H1 (cell line): ENCODE data around the gene IL1RAPL1. TPM values are rescaled to one million over a fixed set of nuclear protein-coding genes. Genes with fewer than 3 reads are reported as not detected.

Experiments
- CTCF ChIA-PET: fragments of 300-600 bp; sonication (Branson Sonifier 250); formaldehyde crosslinking; loops from one replicate; lab custom pipeline; 2021; ENCODE audit not compliant: partially characterized antibody; lab: Charles Lee
- POLR2A ChIA-PET: fragments of 300-600 bp; sonication (Branson Sonifier 250); formaldehyde crosslinking; loops from one replicate; lab custom pipeline; 2021; ENCODE audit warnings: inconsistent platforms; ENCODE audit not compliant: partially characterized antibody; lab: Charles Lee
- DNase-seq, 2 experiments: peaks; one replicate each; pipeline versions ENCODE4 v3.0.0 to v3.0.0-alpha.2; 2010 to 2022; ENCODE audit warnings: low spot score in 2 of 2, low read depth in 1 of 2, mixed read lengths in 1 of 2
- FAIRE-seq: peaks from 2 replicates; lab custom pipeline; 2011; peaks lifted over from hg19 to GRCh38; lab: Jason Lieb, UNC
- H2AFZ ChIP-seq: 2 replicates; pipeline ENCODE4 v1.8.1; 2012; ENCODE audit warnings: low read length, inconsistent platforms
- H2AK5ac ChIP-seq: 2 replicates; pipeline ENCODE4 v1.6.1; 2013; ENCODE audit warnings: low read depth, low read length
- H2BK120ac ChIP-seq: replicated peaks from 2 replicates; pipeline ENCODE3; 2013; ENCODE audit warnings: low read depth, low read length, inconsistent platforms
- H2BK12ac ChIP-seq: 2 replicates; pipeline ENCODE4 v1.6.1; 2013; ENCODE audit warnings: low read depth, low read length
- H2BK15ac ChIP-seq: 2 replicates; pipeline ENCODE4 v1.6.1; 2013; ENCODE audit warnings: low read length
- H2BK20ac ChIP-seq: 2 replicates; pipeline ENCODE4 v1.6.1; 2013; ENCODE audit warnings: low read length
- H2BK5ac ChIP-seq: 2 replicates; pipeline ENCODE4 v1.6.1; 2013; ENCODE audit warnings: low read depth, low read length
- H3K14ac ChIP-seq: 2 replicates; pipeline ENCODE4 v1.6.1; 2013; ENCODE audit warnings: inconsistent platforms; ENCODE audit not compliant: insufficient read length
- H3K18ac ChIP-seq: 2 replicates; pipeline ENCODE4 v1.6.1; 2013; ENCODE audit warnings: low read length; ENCODE audit errors: extremely low read depth
- H3K23ac ChIP-seq: 2 replicates; pipeline ENCODE4 v1.6.1; 2013; ENCODE audit warnings: inconsistent platforms; ENCODE audit not compliant: insufficient read length
- H3K23me2 ChIP-seq: 2 replicates; pipeline ENCODE4 v1.6.1; 2013; ENCODE audit warnings: low read depth, low read length
- H3K27ac ChIP-seq: 2 replicates; pipeline ENCODE4 v1.6.1; 2011; ENCODE audit warnings: low read depth, low read length, inconsistent platforms
- H3K27me3 ChIP-seq, 4 experiments: replicated peaks in 1 of 4; 1 replicate in 1 of 4; 2 replicates in 3 of 4; pipeline versions ENCODE4 v1.6.1 to v1.8.1; 2011 to 2013; ENCODE audit warnings: low read length in 3 of 4, mild to moderate bottlenecking in 3 of 4, inconsistent platforms in 2 of 4, mixed read lengths in 2 of 4, moderate library complexity in 1 of 4; ENCODE audit not compliant: control insufficient read depth in 3 of 4, insufficient read depth in 3 of 4; ENCODE audit errors: extremely low read depth in 1 of 4
- H3K36me3 ChIP-seq, 4 experiments: 2 replicates each; pipeline versions ENCODE4 v1.6.1 to v1.8.1; 2011 to 2013; ENCODE audit warnings: mild to moderate bottlenecking in 4 of 4, low read length in 3 of 4, moderate library complexity in 2 of 4, control low read depth in 1 of 4, inconsistent platforms in 1 of 4; ENCODE audit not compliant: insufficient read depth in 4 of 4, control insufficient read depth in 2 of 4
- H3K4ac ChIP-seq: replicated peaks from 2 replicates; pipeline ENCODE3; 2013; ENCODE audit warnings: low read length, low read depth, mixed read lengths, inconsistent platforms; ENCODE audit not compliant: insufficient read length
- H3K4me1 ChIP-seq, 4 experiments: replicated peaks in 1 of 4; 1 replicate in 1 of 4; 2 replicates in 3 of 4; pipeline versions ENCODE4 v1.6.1 to v1.8.1; 2011 to 2013; ENCODE audit warnings: low read length in 3 of 4, inconsistent platforms in 2 of 4, mixed read lengths in 1 of 4; ENCODE audit not compliant: insufficient read depth in 4 of 4, control insufficient read depth in 3 of 4
- H3K4me2 ChIP-seq, 2 experiments: 2 replicates each; pipeline versions ENCODE4 v1.6.1 to v1.8.1; 2011 to 2013; ENCODE audit warnings: low read depth in 2 of 2, low read length in 2 of 2, control low read depth in 1 of 2, inconsistent platforms in 1 of 2, mild to moderate bottlenecking in 1 of 2; ENCODE audit not compliant: insufficient read depth in 1 of 2
- H3K4me3 ChIP-seq, 4 experiments: fragments of 200-600, 300-600 bp in 1 of 4; sonication (generic), shearing (Covaris generic), sonication (Bioruptor Twin) in 1 of 4; 2 replicates each; pipeline versions ENCODE4 v1.5.1 to v1.8.1; 2011 to 2016; ENCODE audit warnings: low read length in 4 of 4, low read depth in 3 of 4, control low read depth in 2 of 4, inconsistent platforms in 2 of 4, mild to moderate bottlenecking in 2 of 4, mixed read lengths in 1 of 4, moderate library complexity in 1 of 4; ENCODE audit not compliant: insufficient read depth in 2 of 4; ENCODE audit errors: extremely low read depth in 1 of 4
- H3K56ac ChIP-seq: replicated peaks from 2 replicates; pipeline ENCODE3; 2013; ENCODE audit warnings: low read depth, mild to moderate bottlenecking, mixed read lengths, low read length, inconsistent platforms; ENCODE audit not compliant: insufficient read length
- H3K79me1 ChIP-seq: 2 replicates; pipeline ENCODE4 v1.6.1; 2013; ENCODE audit warnings: low read depth, low read length, control low read depth
- H3K79me2 ChIP-seq, 2 experiments: 2 replicates each; pipeline versions ENCODE4 v1.6.1 to v1.8.1; 2012 to 2013; ENCODE audit warnings: low read length in 2 of 2, mild to moderate bottlenecking in 2 of 2, inconsistent platforms in 1 of 2; ENCODE audit not compliant: insufficient read depth in 2 of 2, control insufficient read depth in 1 of 2
- H3K9ac ChIP-seq, 4 experiments: replicated peaks in 1 of 4; 1 replicate in 1 of 4; 2 replicates in 3 of 4; pipeline versions ENCODE4 v1.6.1 to v1.8.1; 2011 to 2013; ENCODE audit warnings: low read depth in 3 of 4, low read length in 3 of 4, control low read depth in 2 of 4, mild to moderate bottlenecking in 2 of 4, moderate library complexity in 2 of 4, inconsistent platforms in 1 of 4; ENCODE audit errors: extremely low read depth in 1 of 4
- H3K9me3 ChIP-seq, 2 experiments: 2 replicates each; pipeline versions ENCODE4 v1.6.1 to v1.8.1; 2012 to 2013; ENCODE audit warnings: mild to moderate bottlenecking in 2 of 2, moderate library complexity in 2 of 2, control low read depth in 1 of 2, inconsistent platforms in 1 of 2, low read depth in 1 of 2, low read length in 1 of 2, mixed read lengths in 1 of 2; ENCODE audit not compliant: insufficient read depth in 2 of 2
- H4K20me1 ChIP-seq, 2 experiments: replicated peaks in 1 of 2; 2 replicates each; pipeline versions ENCODE3 to v1.8.1; 2011 to 2013; ENCODE audit warnings: inconsistent platforms in 2 of 2, low read length in 2 of 2, mild to moderate bottlenecking in 1 of 2; ENCODE audit not compliant: insufficient read depth in 2 of 2, control insufficient read depth in 1 of 2
- H4K5ac ChIP-seq: 2 replicates; pipeline ENCODE4 v1.6.1; 2013; ENCODE audit warnings: low read length, low read depth, mixed read lengths, inconsistent platforms; ENCODE audit not compliant: insufficient read length
- H4K8ac ChIP-seq: 2 replicates; pipeline ENCODE4 v1.8.0; 2013; ENCODE audit warnings: mild to moderate bottlenecking, moderate library complexity, low read length, inconsistent platforms; ENCODE audit not compliant: insufficient read depth; ENCODE audit errors: extremely low read depth
- H4K91ac ChIP-seq: replicated peaks from 2 replicates; pipeline ENCODE3; 2013; ENCODE audit warnings: low read length, mixed read lengths, inconsistent platforms; ENCODE audit not compliant: insufficient read length
- CBX5 ChIP-seq: fragments of 300-800, 300-1000 bp; sonication (generic); IDR thresholded peaks from 2 replicates; pipeline ENCODE4 v1.7.1; 2016; ENCODE audit warnings: antibody characterized with exemption, low read length, low read depth
- GABPA ChIP-seq: IDR thresholded peaks from 2 replicates; pipeline ENCODE4 v1.6.1; 2011; ENCODE audit warnings: mild to moderate bottlenecking, low read length, moderate library complexity, borderline replicate concordance; ENCODE audit not compliant: insufficient read depth
- GTF2F1 ChIP-seq: IDR thresholded peaks from 2 replicates; pipeline ENCODE4 v1.6.1; 2012; ENCODE audit warnings: low read depth, low read length, improper control_type of control experiment, borderline replicate concordance
- KDM4A ChIP-seq: IDR thresholded peaks from one replicate; pipeline ENCODE4 v1.7.1; 2012; ENCODE audit warnings: low read depth, mild to moderate bottlenecking, moderate library complexity, low read length, inconsistent platforms; ENCODE audit not compliant: severe bottlenecking
- RAD21 ChIP-seq, 2 experiments: IDR thresholded peaks in 1 of 2; conservative IDR thresholded peaks in 1 of 2; 2 replicates each; pipeline ENCODE4 v1.6.1; 2011; ENCODE audit warnings: low read depth in 2 of 2, low read length in 2 of 2, improper control_type of control experiment in 1 of 2, inconsistent platforms in 1 of 2, mild to moderate bottlenecking in 1 of 2, moderate library complexity in 1 of 2
- RXRA ChIP-seq: IDR thresholded peaks from 2 replicates; pipeline ENCODE4 v1.6.1; 2011; ENCODE audit warnings: low read depth, mild to moderate bottlenecking, low read length, moderate library complexity; ENCODE audit not compliant: insufficient read depth
- SAP30 ChIP-seq: fragments of 300-600 bp; sonication (generic); IDR thresholded peaks from 2 replicates; pipeline ENCODE4 v1.7.1; 2012; ENCODE audit warnings: low read length, moderate library complexity, mild to moderate bottlenecking, inconsistent platforms; ENCODE audit not compliant: insufficient read depth, insufficient replicate concordance
- SP1 ChIP-seq: IDR thresholded peaks from 2 replicates; pipeline ENCODE4 v1.6.1; 2011; ENCODE audit warnings: low read depth, low read length
- SUZ12 ChIP-seq: fragments of 200-600 bp; sonication (generic); IDR thresholded peaks from 2 replicates; pipeline ENCODE4 v1.6.1; 2012; ENCODE audit warnings: mild to moderate bottlenecking, inconsistent platforms, low read length, moderate library complexity, mixed read lengths
- TAF7 ChIP-seq: optimal IDR thresholded peaks from 2 replicates; pipeline ENCODE3; 2011; ENCODE audit warnings: low read depth, mild to moderate bottlenecking, inconsistent platforms, low read length, moderate library complexity, borderline replicate concordance
- TBP ChIP-seq: IDR thresholded peaks from 2 replicates; pipeline ENCODE4 v1.6.1; 2011; ENCODE audit warnings: low read depth, low read length, improper control_type of control experiment
- TCF12 ChIP-seq: IDR thresholded peaks from 2 replicates; pipeline ENCODE4 v1.6.1; 2011; ENCODE audit warnings: low read depth, mild to moderate bottlenecking, low read length
- WGBS, 2 experiments: shearing (Covaris generic) in 1 of 2; methylation state at CpG; one replicate each; pipeline versions ENCODE4 v1.1.6 to v1.1.7; 2013 to 2015; ENCODE audit warnings: low lambda C conversion rate in 2 of 2, mixed read lengths in 2 of 2, inconsistent platforms in 1 of 2, low coverage in 1 of 2, missing lambda C conversion rate in 1 of 2; ENCODE audit not compliant: insufficient replicate concordance in 2 of 2, insufficient coverage in 1 of 2, insufficient read length in 1 of 2; ENCODE audit errors: extremely low coverage in 1 of 2, missing lambda C conversion rate in 1 of 2; 5-methylcytosine and 5-hydroxymethylcytosine counted together
- polyA plus RNA-seq, 7 experiments: library from polyadenylated mRNA; depleted of rRNA in 3 of 7; stranded (reverse) in 5 of 7; unstranded in 2 of 7; fragments of >200 nt in 5 of 7; fragments of 200-250 nt in 2 of 7; gene quantifications; 1 replicate in 5 of 7; 2 replicates in 1 of 7; 4 replicates in 1 of 7; pipeline versions ENCODE4 v1.2.1 to v1.2.3, GENCODE V29; 2011 to 2013; ENCODE audit warnings: missing spikeins in 2 of 7, mixed read lengths in 2 of 7
- total RNA-seq: library from RNA; stranded (reverse); fragmentation: NEBNext Ultra II Directional; extraction: Animal tissue kit (Norgen Biotek cat#: 25700); gene quantifications from 2 replicates; pipeline ENCODE4 v1.2.1, GENCODE V29; 2021
- TF ChIP-seq, protein P1 (sequence below): IDR thresholded peaks from 2 replicates; pipeline ENCODE4 v1.6.1; 2012; ENCODE audit warnings: inconsistent platforms

IL1RAPL1 gene
- total and polyA plus RNA-seq, 2 of the 8 experiments (the other 6 are each of a cell fraction or from before 2014, with no cell fraction given): 0.11 to 0.35 TPM

GRCh38 chrX:29043746-29044145 is 456.5 kb downstream of the IL1RAPL1 start:
- Histone ChIP-seq H3K4me3 (no peak overlapping the region), H3K4ac (no peak overlapping the region), H2AK5ac (no peak overlapping the region), H4K91ac (no peak overlapping the region), H3K14ac (no peak overlapping the region), H3K36me3 (no peaks in the 10 kb centered on the region), H2BK20ac (no peak overlapping the region), H3K4me1 (no peaks in the 10 kb centered on the region), H3K18ac (no peak overlapping the region), H2BK15ac (no peak overlapping the region), H4K5ac (no peak overlapping the region), H3K56ac (no peak overlapping the region), H2BK12ac (no peak overlapping the region), H3K79me2 (no peaks in the 10 kb centered on the region), H2BK120ac (no peak overlapping the region), H3K9me3 (no peaks in the 10 kb centered on the region), H3K27me3 (no peaks in the 10 kb centered on the region), H2AFZ (no peak overlapping the region), H2BK5ac (no peak overlapping the region), H4K8ac (no peak overlapping the region), H3K27ac (no peak overlapping the region), H3K79me1 (no peaks in the 10 kb centered on the region), H3K23ac (no peak overlapping the region), H3K9ac (no peak overlapping the region), H3K4me2 (no peak overlapping the region), H3K23me2 (no peaks in the 10 kb centered on the region), H4K20me1 (no peaks in the 10 kb centered on the region)
- DNase-seq: no peak
- CTCF ChIA-PET: no interaction called here
- TF ChIP-seq GABPA (no peak), SP1 (no peak), TBP (no peak), SAP30 (no peak), KDM4A (no peak), TAF7 (no peak), TCF12 (no peak), RAD21 (IDR thresholded peaks at IDR 0.05 in 1 of 2, conservative IDR thresholded peaks at IDR 0.05 in 1 of 2; ENCODE audit: low read depth in 2 of 2, low read length in 2 of 2) (no peak), SUZ12 (no peak), RXRA (no peak), CBX5 (no peak), GTF2F1 (no peak)
- TF ChIP-seq, protein P1, sequence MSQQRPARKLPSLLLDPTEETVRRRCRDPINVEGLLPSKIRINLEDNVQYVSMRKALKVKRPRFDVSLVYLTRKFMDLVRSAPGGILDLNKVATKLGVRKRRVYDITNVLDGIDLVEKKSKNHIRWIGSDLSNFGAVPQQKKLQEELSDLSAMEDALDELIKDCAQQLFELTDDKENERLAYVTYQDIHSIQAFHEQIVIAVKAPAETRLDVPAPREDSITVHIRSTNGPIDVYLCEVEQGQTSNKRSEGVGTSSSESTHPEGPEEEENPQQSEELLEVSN: no peak
- WGBS, 2 experiments: 87% methylated on average over 3 of the region's 3 CpGs; no CpG with 5 or more reads in 1 of the 2 experiments
- no peak for FAIRE-seq
- POLR2A ChIA-PET: no interaction called here
